Measurements from ENCODE around the gene TMEM161B. TPM values are rescaled to one million over a fixed set of nuclear protein-coding genes. Genes with fewer than 3 reads are reported as not detected.

TMEM161B gene
- total RNA-seq, 6 donors from 2014 or later = 8.5 to 35.5 (median 13.8) TPM

DNA sequence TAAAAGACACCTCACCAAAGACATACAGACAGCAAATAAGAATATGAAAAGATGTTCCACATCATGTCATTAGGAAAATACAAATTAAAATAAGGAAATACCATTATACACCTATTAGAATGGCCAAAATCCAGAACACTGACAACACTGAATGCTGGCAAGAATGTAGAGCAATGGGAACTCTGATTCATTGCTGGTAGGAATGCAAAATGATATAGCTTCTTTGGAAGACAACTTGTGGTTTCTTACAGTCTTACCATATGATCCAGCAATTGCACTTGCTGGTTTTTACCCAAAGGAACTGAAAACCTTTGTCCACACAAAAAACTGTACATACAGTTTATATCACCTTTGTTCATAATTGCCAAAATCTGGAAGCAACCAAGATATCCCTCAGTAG, 6.5 kb downstream of the TMEM161B start:
- TF ChIP-seq EP300 (IDR thresholded peaks at IDR 0.05) = no peak
- no peak for TF ChIP-seq POLR2A (IDR thresholded peaks at IDR 0.05)
- TF ChIP-seq CTCF (IDR thresholded peaks at IDR 0.05) = no peak
- TF ChIP-seq POLR2AphosphoS5 (IDR thresholded peaks at IDR 0.05) = no peak
- Histone ChIP-seq H3K27ac (no peak overlapping the region), H3K36me3 (no peaks in the 10 kb centered on the region), H3K4me3 (no peak overlapping the region), H3K27me3 (no peaks in the 10 kb centered on the region), H3K9me3 (no peaks in the 10 kb centered on the region), H3K4me1 (peaks cover 0 to 3% (median under 1%) of the 10 kb centered on the region in 4 donors)
- ATAC-seq (ENCODE audit: low FRiP score in 2 of 2) (no peak), DNase-seq (no peak)

- no peak overlapping the region for H3K4me3 ChIP-seq
- DNase-seq (no peak), ATAC-seq (ENCODE audit: low FRiP score in 2 of 2) (no peak)
- H3K36me3 ChIP-seq = no peaks in the 10 kb centered on the region
- no peaks in the 10 kb centered on the region for H3K9me3 ChIP-seq
- TF ChIP-seq CTCF (IDR thresholded peaks at IDR 0.05) (no peak), POLR2AphosphoS5 (IDR thresholded peaks at IDR 0.05) (no peak), POLR2A (IDR thresholded peaks at IDR 0.05) (no peak), EP300 (IDR thresholded peaks at IDR 0.05) (no peak)
- H3K27me3 ChIP-seq = no peaks in the 10 kb centered on the region
- 93 to 94% methylated on average over 2 of the region's 2 CpGs for WGBS, 2 donors
- H3K27ac ChIP-seq = no peak overlapping the region
- no peaks in the 10 kb centered on the region for H3K4me1 ChIP-seq
These were observed 10.0 kb downstream of the TMEM161B start for GRCh38 chr5:88258636-88259035.

- 73 to 83% methylated on average over 4 of the region's 4 CpGs for WGBS, 2 donors
- Histone ChIP-seq H3K36me3 (no peaks in the 10 kb centered on the region), H3K27me3 (no peaks in the 10 kb centered on the region), H3K27ac (no peak overlapping the region), H3K4me3 (no peak overlapping the region), H3K4me1 (no peaks in the 10 kb centered on the region), H3K9me3 (no peaks in the 10 kb centered on the region)
- ATAC-seq (ENCODE audit: low FRiP score in 2 of 2) = no peak
- TF ChIP-seq EP300 (IDR thresholded peaks at IDR 0.05) (no peak), POLR2A (IDR thresholded peaks at IDR 0.05) (no peak), CTCF (IDR thresholded peaks at IDR 0.05) (no peak), POLR2AphosphoS5 (IDR thresholded peaks at IDR 0.05) (no peak)
- no peak for DNase-seq
These were observed 11.8 kb downstream of the TMEM161B start for GRCh38 chr5:88256872-88257271.

DNA sequence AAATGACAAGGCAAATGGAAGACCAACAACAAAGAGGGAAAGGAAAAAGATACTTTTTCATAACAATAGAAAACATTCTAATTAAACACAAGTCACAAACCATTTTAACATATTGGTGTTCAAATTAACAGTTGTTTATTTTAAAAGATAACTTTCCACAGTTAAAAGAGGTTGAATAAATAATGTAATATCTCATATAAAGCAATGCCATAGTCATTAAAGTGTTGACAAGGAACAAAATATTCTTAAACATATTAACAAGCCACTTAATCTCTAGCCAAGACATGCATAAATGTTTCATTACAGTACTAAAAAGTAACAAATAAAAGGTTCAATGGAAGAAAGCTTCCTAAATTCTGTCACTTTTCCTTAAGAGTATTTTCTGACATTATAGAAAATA, 12.6 kb downstream of the TMEM161B start:
- no peak overlapping the region for H3K27ac ChIP-seq
- no peak overlapping the region for H3K4me3 ChIP-seq
- DNase-seq (no peak), ATAC-seq (ENCODE audit: low FRiP score in 2 of 2) (no peak)
- H3K27me3 ChIP-seq = no peaks in the 10 kb centered on the region
- TF ChIP-seq POLR2AphosphoS5 (IDR thresholded peaks at IDR 0.05) (no peak), CTCF (IDR thresholded peaks at IDR 0.05) (no peak)
- no peaks in the 10 kb centered on the region for H3K9me3 ChIP-seq
- no peaks in the 10 kb centered on the region for H3K4me1 ChIP-seq
- no peaks in the 10 kb centered on the region for H3K36me3 ChIP-seq

GRCh38 chr5:88254320-88254719, 14.3 kb downstream of the TMEM161B start:
- no peak overlapping the region for H3K27ac ChIP-seq
- 85 to 88% methylated on average over 1 of the region's 1 CpG for WGBS, 2 donors
- ATAC-seq (ENCODE audit: low FRiP score in 2 of 2) (no peak), DNase-seq (no peak)
- H3K9me3 ChIP-seq = no peaks in the 10 kb centered on the region
- no peaks in the 10 kb centered on the region for H3K4me1 ChIP-seq
- TF ChIP-seq EP300 (IDR thresholded peaks at IDR 0.05) (no peak), POLR2A (IDR thresholded peaks at IDR 0.05) (no peak), CTCF (IDR thresholded peaks at IDR 0.05) (no peak), POLR2AphosphoS5 (IDR thresholded peaks at IDR 0.05) (no peak)
- no peaks in the 10 kb centered on the region for H3K36me3 ChIP-seq
- H3K27me3 ChIP-seq = no peaks in the 10 kb centered on the region
- no peak overlapping the region for H3K4me3 ChIP-seq

Measured in upper lobe of left lung (tissue), 6 donors.